Breast epithelium (tissue), 3 donors: Measurements from ENCODE around the gene CLVS2.

ENCODE experiments used
- CTCF ChIP-seq, 3 donors: fragments of 450-650 bp; IDR thresholded peaks; one replicate each; pipeline ENCODE4 v1.5.1; 2016 to 2017; ENCODE audit warnings: antibody characterized with exemption in 3 of 3, mild to moderate bottlenecking in 3 of 3, moderate library complexity in 3 of 3
- POLR2A ChIP-seq: fragments of 450-650 bp; IDR thresholded peaks from one replicate; pipeline ENCODE4 v1.6.1; 2016; ENCODE audit warnings: antibody characterized with exemption, mild to moderate bottlenecking, moderate library complexity
- POLR2AphosphoS5 ChIP-seq, 3 donors: sonication (generic); formaldehyde crosslinking; IDR thresholded peaks; one replicate each; pipeline ENCODE4 v1.6.1; 2017; ENCODE audit warnings: antibody characterized with exemption in 3 of 3

GRCh38 chr6:123064038-123064437 lies 68.0 kb downstream of the CLVS2 start:
- TF ChIP-seq CTCF (IDR thresholded peaks at IDR 0.05) = no peak
- no peak for TF ChIP-seq POLR2A
- no peak for TF ChIP-seq POLR2AphosphoS5 (IDR thresholded peaks at IDR 0.05)
